ACHN (cell line): ENCODE results near the gene ZNF638.

Experiments used
- DNase-seq: peaks from one replicate; pipeline ENCODE4 v3.0.0-alpha.2; 2015
- in situ Hi-C: cut with HindIII; loops from 2 replicates; pipeline ENCODE4 v1.10.0; 2017; ENCODE audit warnings: low sequenced_read_pairs, low pct_ligation_motif_present, low pct_unique_long_range_greater_than_20kb

Gene ZNF638

GRCh38 chr2:71332435-71332796 lies 834 bp downstream of the ZNF638 start:
- no peak for DNase-seq
- in situ Hi-C loops: no loop called here

- in situ Hi-C loops: no loop called here
- no peak for DNase-seq
Measured at GRCh38 chr2:71333619-71334018, 2.0 kb downstream of the ZNF638 start.

GRCh38 chr2:71336384-71336783 lies 4.8 kb downstream of the ZNF638 start:
- in situ Hi-C loops: no loop called here
- DNase-seq: no peak

GRCh38 chr2:71336802-71337201 lies 5.2 kb downstream of the ZNF638 start:
- no peak for DNase-seq
- in situ Hi-C loops: no loop called here

- in situ Hi-C loops: no loop called here
- no peak for DNase-seq
Measured at GRCh38 chr2:71337776-71338175, 6.2 kb downstream of the ZNF638 start.

- DNase-seq: no peak
- in situ Hi-C loops: no loop called here
Measured at GRCh38 chr2:71339685-71340084, 8.1 kb downstream of the ZNF638 start.

GRCh38 chr2:71340176-71340575 lies 8.6 kb downstream of the ZNF638 start:
- in situ Hi-C loops: no loop called here
- DNase-seq: no peak

GRCh38 chr2:71341645-71342044 lies 10.1 kb downstream of the ZNF638 start:
- in situ Hi-C loops: no loop called here
- DNase-seq: no peak

GRCh38 chr2:71346065-71346464 lies 14.5 kb downstream of the ZNF638 start:
- no peak for DNase-seq
- in situ Hi-C loops: no loop called here

- DNase-seq: peak; percentile 48
- in situ Hi-C loops: no loop called here
Measured at GRCh38 chr2:71347517-71347916, 15.9 kb downstream of the ZNF638 start.

- peak; percentile 49 for DNase-seq
- in situ Hi-C loops: no loop called here
Measured at GRCh38 chr2:71348302-71348701, 16.7 kb downstream of the ZNF638 start.

GRCh38 chr2:71353248-71353647 lies 21.7 kb downstream of the ZNF638 start:
- in situ Hi-C loops: no loop called here
- DNase-seq: no peak

- in situ Hi-C loops: no loop called here
- DNase-seq: peak; percentile 66
Measured at GRCh38 chr2:71358931-71359671, 27.5 kb downstream of the ZNF638 start.

GRCh38 chr2:71360434-71360975 lies 28.9 kb downstream of the ZNF638 start:
- in situ Hi-C loops: no loop called here
- DNase-seq: no peak

- DNase-seq: no peak
- in situ Hi-C loops: no loop called here
Measured at GRCh38 chr2:71361631-71362030, 30.0 kb downstream of the ZNF638 start.

- DNase-seq: no peak
- in situ Hi-C loops: no loop called here
Measured at GRCh38 chr2:71362447-71362846, 30.9 kb downstream of the ZNF638 start.

GRCh38 chr2:71370015-71370414 lies 38.4 kb downstream of the ZNF638 start:
- in situ Hi-C loops: no loop called here
- no peak for DNase-seq

- in situ Hi-C loops: no loop called here
- DNase-seq: no peak
Measured at GRCh38 chr2:71372042-71372441, 40.5 kb downstream of the ZNF638 start.

- in situ Hi-C loops: no loop called here
- peak; percentile 64 for DNase-seq
Measured at GRCh38 chr2:71379086-71379485, 47.5 kb downstream of the ZNF638 start.

GRCh38 chr2:71380665-71381064 lies 49.1 kb downstream of the ZNF638 start:
- in situ Hi-C loops: no loop called here

More at GRCh38 chr2:71380665-71381064, 49.1 kb downstream of the ZNF638 start:
- no peak for DNase-seq
